ENCODE data around the gene PADI3.

The PADI3 gene

GRCh38 chr1:17243274-17243673, 5.6 kb upstream of the PADI3 start:
- no peak for DNase-seq

- no peak for DNase-seq
Measured at GRCh38 chr1:17244821-17245740, 3.8 kb upstream of the PADI3 start.

- no peak for DNase-seq
Measured at GRCh38 chr1:17245816-17246325, 3.0 kb upstream of the PADI3 start.

- DNase-seq: no peak
Measured at GRCh38 chr1:17246971-17247370, 1.9 kb upstream of the PADI3 start.

GRCh38 chr1:17250601-17251000, 1.7 kb downstream of the PADI3 start:
- no peak for DNase-seq

GRCh38 chr1:17251246-17251645, 2.3 kb downstream of the PADI3 start:
- no peak for DNase-seq

- DNase-seq: no peak
Measured at GRCh38 chr1:17251701-17252376, 2.9 kb downstream of the PADI3 start.

GRCh38 chr1:17255336-17255735, 6.4 kb downstream of the PADI3 start:
- no peak for DNase-seq

- no peak for DNase-seq
Measured at GRCh38 chr1:17258116-17258757, 9.3 kb downstream of the PADI3 start.

- DNase-seq: no peak
Measured at GRCh38 chr1:17258758-17259130, 9.8 kb downstream of the PADI3 start.

- DNase-seq: no peak
Measured at GRCh38 chr1:17259233-17259873, 10.5 kb downstream of the PADI3 start.

- no peak for DNase-seq
Measured at GRCh38 chr1:17260264-17260663, 11.4 kb downstream of the PADI3 start.

- no peak for DNase-seq
Measured at GRCh38 chr1:17260738-17261137, 11.8 kb downstream of the PADI3 start.

GRCh38 chr1:17263936-17264335, 15.0 kb downstream of the PADI3 start:
- DNase-seq: no peak

GRCh38 chr1:17264470-17264869, 15.6 kb downstream of the PADI3 start:
- DNase-seq: no peak

- no peak for DNase-seq
Measured at GRCh38 chr1:17265162-17265561, 16.3 kb downstream of the PADI3 start.

- DNase-seq: no peak
Measured at GRCh38 chr1:17265950-17266349, 17.1 kb downstream of the PADI3 start.

GRCh38 chr1:17270891-17271765, 22.2 kb downstream of the PADI3 start:
- DNase-seq: no peak

- DNase-seq: no peak
Measured at GRCh38 chr1:17272066-17272465, 23.2 kb downstream of the PADI3 start.

- DNase-seq: no peak
Measured at GRCh38 chr1:17272646-17273045, 23.7 kb downstream of the PADI3 start.

GRCh38 chr1:17273096-17273495, 24.2 kb downstream of the PADI3 start:
- no peak for DNase-seq
